NCI-H526 treated with DMSO at 0.1 percent for 48 hours (cell line): ENCODE measurements around the gene MRPL49.
"Not testable (repeated sequence)": the region's sequence is repeated elsewhere in the genome, so short reads cannot be mapped to it uniquely, and the experiment has no call there.

Source experiments
- DNase-seq: peaks from one replicate; lab custom pipeline; 2025; lab: John Stamatoyannopoulos, UW

Gene MRPL49

DNA sequence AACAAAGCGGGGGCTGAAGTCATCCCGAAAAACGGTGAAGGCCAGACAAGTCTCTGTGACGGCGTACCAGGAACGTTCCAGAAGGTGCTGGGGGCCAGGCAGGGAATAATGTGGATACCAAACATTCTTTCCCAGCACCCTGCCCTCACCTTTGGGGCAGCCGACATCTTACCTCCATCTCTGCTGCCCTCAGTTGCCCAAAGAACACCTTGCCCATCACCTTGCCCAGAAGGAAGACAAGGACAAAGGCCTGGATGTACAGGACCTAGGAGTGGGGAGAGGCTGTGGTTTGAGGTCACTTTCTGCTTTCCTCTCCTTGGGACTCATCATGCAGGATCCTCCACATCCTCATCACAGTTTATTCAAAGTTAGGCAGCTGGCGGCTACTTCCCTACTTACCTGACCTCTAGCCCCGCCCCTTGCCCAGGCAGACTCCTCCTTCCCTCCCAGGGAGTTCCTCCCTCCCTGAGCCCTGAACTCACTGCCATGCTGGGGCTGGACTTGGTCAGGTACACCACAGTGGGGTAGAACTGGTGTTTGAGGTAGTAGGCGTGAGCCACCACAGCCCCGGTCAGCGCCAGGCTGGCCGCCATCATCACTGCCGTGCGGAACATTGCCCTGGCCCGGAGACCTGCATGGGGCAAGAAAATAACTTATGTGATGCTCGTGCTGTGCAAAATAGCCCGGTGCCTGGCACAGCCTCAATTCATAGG is 11.0 kb downstream of the MRPL49 start:
- peak; percentile 35 for DNase-seq

GRCh38 chr11:65133724-65134123 is 11.6 kb downstream of the MRPL49 start:
- no peak for DNase-seq

DNA sequence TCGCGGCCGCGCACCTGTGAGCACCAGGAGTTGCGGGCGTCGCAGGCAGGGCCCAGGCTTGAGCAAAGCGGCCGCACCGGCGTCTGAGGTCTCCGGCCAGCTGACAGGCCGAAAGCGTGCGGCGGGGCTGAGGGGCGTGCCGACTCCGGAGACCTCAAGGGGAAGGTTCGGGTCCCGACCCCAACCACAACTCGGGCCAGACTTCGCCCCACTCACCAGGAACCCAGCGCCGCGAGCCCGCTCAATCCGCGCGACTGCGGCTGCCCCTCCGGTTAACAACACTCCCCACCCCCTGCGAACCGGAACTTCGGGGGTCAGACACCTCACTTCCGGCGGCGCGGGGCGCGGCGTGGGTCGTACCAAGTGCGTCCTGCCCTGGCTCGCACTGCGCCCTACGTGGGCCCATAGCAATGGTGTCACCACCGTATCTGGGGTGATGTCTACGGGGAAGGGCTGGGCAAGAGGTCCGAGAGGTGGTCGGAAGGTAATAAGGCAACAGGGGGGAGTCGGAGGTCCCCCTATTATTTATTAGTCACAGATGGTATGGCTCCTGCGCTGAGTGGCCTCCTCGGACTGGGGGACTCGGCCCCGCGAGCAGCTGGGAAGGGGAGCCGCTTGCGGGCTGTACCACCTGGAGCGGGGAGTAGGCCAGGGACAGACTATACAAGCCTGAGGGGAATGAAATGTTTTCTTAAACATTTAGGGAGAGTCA is 12.3 kb downstream of the MRPL49 start, which contains the start of gene SYVN1:
Gene SYVN1 (minus strand): TSS at position 280 of the 712 bp plus-strand sequence. CDS start 918 bp downstream, outside the sequence.
- DNase-seq, result peak; percentile 93

DNA sequence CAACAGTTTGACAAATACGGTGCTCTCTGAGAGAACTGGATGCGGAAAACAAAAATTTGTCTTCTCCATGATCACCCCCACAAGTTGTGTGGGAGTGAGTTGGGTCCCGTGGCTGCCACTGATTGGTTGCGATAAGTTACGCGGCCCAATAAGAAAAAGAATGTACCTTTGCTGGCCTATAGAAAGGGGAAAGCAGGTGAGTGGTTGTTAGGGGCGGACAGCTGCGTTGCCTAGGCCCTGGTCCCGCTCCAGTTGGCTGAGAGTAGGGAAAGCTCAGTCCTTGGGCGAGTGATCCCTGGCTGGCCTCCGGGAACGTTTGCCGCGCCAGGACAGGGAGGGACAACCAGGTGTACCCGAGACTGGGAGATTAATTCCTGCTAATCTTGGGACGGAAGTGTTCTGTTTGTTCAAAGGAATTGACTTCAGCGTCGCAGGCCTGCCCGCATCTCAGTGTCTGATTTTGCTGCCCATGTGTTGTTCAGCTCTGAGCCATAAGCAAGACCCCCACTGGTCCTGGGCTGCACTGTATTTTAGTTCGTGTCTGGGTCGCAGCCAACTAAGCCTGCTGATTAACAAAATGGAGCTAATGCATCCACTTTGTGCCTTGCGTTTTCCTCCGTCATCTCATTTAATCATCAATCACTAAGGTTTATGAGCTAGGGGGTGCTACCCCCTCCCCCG is 13.0 kb downstream of the MRPL49 start:
- peak; percentile 99 for DNase-seq

- no peak for DNase-seq
Observed at GRCh38 chr11:65135633-65136145, 13.6 kb downstream of the MRPL49 start.

GRCh38 chr11:65136515-65137096 is 14.5 kb downstream of the MRPL49 start:
- no peak for DNase-seq

GRCh38 chr11:65141896-65142494 is 19.9 kb downstream of the MRPL49 start:
- DNase-seq, result no peak

DNA sequence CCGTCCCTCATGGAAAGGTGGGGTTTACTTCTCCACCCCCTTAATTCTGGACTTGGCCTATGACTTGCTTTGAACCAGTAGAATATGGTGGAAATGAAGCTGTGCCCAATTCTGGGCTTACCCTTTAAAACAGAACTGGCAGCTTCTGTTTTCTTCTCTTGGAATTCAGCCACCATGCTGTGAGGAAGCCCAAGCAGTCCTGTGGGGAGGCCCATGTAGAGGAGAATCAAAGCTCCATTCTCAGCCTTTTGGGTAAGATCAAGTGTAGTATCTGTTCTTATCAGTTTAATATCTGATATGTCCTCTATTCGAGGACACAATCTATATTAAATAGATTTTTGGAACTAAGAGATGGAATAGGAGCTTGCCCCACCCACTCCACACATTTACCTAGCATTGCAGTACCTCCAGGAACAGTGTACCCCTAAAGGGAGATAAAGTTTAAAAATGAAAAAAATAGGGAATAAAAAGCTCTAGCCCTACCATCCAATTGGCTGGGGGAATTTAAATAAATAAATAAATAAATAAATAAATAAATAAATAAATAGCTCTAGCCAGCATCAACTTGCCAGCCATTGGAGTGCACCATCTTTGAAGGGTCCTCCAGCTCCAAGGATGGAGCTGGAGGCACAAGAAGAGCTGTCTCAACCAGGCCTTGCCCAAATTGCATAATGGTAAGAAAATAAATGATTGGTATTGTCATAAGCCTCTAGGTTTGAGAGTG is 25.4 kb downstream of the MRPL49 start:
- no peak for DNase-seq

- DNase-seq, result no peak
Observed at GRCh38 chr11:65148657-65149056, 26.5 kb downstream of the MRPL49 start.

- DNase-seq, result not testable (repeated sequence)
Observed at GRCh38 chr11:65150131-65150508, 28.0 kb downstream of the MRPL49 start.

DNA sequence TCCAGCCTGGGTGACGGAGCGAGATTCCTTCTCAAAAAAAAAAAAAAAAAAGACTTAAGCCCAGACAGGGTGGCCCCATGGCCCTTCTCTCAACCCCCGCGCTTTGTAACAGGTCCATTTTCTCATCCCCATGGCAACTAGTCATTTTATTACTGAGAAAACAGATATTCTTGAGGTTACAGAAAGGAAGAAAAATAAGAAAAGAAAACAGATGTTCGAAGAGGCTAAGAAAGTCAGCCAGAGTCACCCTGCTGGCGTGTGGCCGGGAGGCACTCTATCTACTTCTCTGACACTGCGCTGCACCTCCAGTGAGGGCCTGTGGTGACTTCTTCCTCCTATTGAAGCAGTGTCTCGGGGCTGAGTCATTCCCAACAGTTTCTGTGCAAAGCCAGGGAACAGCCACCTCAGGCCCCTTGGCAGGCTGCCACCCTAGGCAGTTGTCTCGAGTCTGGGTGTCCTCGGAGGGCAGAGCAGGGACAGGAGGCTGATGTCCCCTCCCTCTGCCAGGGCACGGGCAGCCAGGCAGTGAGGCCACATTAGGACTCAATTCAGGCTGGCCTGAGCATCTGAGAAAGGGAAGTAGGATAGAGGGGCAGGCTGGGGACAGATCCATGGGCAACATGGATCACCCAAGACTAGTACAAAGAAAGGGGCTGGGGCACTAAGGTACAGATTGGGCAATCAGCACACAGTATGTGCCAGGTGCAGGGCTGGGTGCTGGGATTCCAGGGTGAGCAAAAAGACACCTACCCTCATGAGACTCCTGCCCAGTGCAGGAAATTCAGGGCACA is 28.6 kb downstream of the MRPL49 start:
- DNase-seq, result no peak

DNA sequence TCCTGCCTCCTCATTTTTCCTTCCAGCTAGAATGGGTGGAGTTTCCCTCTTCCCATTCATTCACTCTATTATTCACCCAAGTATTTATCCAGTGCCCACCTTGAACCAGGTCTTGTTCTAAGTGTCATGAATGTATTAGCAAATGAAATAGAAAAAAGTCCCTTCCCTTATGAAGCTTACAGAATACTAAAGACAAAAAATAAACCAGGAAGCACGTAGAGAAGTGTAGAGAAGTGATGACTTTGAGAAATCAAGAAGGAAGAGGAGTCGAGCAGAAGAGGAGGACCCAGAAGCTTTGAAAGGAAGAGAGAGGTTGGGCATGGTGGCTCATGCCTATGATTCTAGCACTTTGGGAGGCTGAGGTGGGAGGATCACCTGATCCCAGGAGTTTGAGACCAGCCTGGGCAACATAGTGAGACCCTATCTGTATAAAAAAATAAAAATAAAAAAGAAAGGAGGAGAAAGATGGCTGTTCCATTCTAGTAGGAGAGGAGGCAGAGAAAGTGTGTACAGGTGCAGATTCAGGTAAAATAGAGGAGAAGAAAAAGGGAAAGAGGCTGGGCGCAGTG is 29.3 kb downstream of the MRPL49 start:
- DNase-seq, result no peak

DNA sequence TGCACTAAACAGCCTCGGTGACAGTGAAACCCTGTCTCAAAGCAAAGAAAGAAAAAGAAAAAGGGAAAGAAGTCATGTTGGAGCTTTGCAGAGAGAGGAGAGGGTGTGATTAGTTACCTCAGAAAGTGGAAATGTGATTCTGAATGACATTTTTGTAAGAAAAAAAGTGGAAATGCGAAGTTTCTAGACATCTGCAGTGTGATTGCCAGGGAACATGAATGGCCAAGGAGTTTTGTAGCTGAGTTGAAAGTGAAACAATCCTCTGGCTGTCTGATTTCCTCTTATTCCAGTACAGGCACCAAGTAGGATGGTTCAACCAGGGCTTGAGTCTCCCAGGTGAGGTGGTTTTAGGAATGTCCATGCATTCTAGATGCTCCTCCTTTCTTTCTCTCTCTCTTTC is 30.0 kb downstream of the MRPL49 start:
- no peak for DNase-seq

DNA sequence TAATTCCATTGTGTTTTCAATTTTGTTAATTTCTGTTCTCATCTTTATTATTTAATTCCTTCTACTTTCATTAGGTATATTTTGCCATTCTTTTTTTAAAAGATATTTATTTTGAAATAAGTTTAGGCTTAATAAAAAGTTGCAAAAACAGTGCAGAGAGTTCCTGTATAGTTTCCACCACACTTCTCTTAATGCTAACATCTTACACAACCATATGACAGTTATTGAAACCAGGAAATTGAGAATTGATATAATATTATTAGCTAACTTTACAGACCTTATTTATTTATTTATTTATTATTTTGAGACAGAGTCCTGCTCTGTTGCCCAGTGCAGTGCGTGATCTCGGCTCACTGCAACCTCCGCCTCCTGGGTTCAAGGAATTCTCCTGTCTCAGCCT is 34.1 kb downstream of the MRPL49 start:
- DNase-seq, result no peak

DNA sequence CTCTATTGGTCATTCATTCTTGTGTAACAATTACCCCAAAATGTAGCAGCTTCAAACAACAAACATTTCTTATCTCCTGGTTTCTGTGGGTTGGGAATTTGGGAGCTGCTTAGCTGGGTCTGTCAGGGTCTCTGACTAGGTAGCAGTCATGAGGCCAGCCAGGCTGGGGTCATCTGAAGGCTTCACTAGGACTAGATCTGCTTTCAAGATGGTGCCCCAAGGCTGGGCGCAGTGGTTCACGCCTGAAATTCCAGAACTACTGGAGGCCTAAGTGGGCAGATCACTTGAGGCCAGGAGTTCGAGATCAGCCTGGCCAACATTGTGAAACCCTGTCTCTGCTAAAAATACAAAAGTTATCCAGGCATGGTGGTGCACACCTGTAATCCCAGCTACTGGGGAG is 34.8 kb downstream of the MRPL49 start:
- DNase-seq, result no peak

- no peak for DNase-seq
Observed at GRCh38 chr11:65157336-65157735, 35.2 kb downstream of the MRPL49 start.

DNA sequence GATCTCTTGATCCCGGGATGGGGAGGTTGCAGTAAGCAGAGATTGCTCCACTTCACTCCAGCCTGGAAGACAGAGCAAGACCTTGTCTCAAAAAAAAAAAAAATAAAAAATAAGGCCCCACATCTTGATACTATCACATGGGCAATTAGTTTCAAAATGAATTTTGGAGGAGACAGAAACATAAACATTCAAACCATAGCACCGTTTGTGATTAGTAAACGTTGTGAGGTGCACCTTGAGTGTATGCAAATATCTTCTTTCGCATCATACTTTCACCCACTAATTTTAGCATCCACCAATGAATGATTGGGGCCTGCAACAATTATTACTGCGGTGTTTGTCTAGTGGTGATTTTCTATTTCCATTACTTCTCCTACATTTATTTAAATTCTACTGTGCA is 36.9 kb downstream of the MRPL49 start:
- DNase-seq, result no peak

GRCh38 chr11:65160643-65161042 is 38.5 kb downstream of the MRPL49 start:
- no peak for DNase-seq

GRCh38 chr11:65163684-65164083 is 41.6 kb downstream of the MRPL49 start:
- DNase-seq, result no peak
